Measurements from ENCODE around the gene PUS3.

DNA sequence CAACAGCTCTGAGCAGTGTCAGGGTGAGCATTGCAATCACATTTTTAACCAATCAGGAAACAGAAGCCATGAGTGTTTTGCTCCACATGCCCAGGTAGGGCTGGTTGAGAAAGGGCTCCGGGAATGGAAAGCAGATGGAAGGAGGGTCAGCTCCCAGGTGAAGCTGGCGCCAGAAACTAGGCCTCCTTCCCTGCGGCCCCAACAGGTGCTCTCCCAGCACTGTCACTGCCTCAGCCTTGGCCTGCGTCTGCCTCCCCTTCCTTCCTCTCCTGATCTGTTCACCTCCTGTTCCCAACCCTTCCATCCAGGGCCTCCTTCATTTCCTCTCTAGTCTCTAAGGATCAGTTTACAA is 38.2 kb upstream of the PUS3 start:
- TF ChIP-seq GRHL2 (CRISPR knock-in tag; IDR thresholded peaks at IDR 0.05; ENCODE audit: insufficient replicate concordance, severe bottlenecking) (no peak), ARID4B (CRISPR knock-in tag; IDR thresholded peaks at IDR 0.05; ENCODE audit: borderline replicate concordance) (no peak), SMAD3 (CRISPR knock-in tag; IDR thresholded peaks at IDR 0.05; ENCODE audit: borderline replicate concordance) (no peak), NFATC4 (CRISPR knock-in tag; IDR thresholded peaks at IDR 0.05) (no peak), ATF6 (CRISPR knock-in tag; IDR thresholded peaks at IDR 0.05) (no peak), ZBTB21 (CRISPR knock-in tag; IDR thresholded peaks at IDR 0.05; ENCODE audit: borderline replicate concordance) (no peak), ZMAT4 (CRISPR knock-in tag; IDR thresholded peaks at IDR 0.05) (no peak), ZNF317 (CRISPR knock-in tag; IDR thresholded peaks at IDR 0.05; ENCODE audit: borderline replicate concordance, low read depth) (no peak), USF1 (CRISPR knock-in tag; IDR thresholded peaks at IDR 0.05) (no peak)
- TF ChIP-seq, protein P1, sequence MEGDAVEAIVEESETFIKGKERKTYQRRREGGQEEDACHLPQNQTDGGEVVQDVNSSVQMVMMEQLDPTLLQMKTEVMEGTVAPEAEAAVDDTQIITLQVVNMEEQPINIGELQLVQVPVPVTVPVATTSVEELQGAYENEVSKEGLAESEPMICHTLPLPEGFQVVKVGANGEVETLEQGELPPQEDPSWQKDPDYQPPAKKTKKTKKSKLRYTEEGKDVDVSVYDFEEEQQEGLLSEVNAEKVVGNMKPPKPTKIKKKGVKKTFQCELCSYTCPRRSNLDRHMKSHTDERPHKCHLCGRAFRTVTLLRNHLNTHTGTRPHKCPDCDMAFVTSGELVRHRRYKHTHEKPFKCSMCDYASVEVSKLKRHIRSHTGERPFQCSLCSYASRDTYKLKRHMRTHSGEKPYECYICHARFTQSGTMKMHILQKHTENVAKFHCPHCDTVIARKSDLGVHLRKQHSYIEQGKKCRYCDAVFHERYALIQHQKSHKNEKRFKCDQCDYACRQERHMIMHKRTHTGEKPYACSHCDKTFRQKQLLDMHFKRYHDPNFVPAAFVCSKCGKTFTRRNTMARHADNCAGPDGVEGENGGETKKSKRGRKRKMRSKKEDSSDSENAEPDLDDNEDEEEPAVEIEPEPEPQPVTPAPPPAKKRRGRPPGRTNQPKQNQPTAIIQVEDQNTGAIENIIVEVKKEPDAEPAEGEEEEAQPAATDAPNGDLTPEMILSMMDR (IDR thresholded peaks at IDR 0.05) = no peak
- TF ChIP-seq, protein P2, sequence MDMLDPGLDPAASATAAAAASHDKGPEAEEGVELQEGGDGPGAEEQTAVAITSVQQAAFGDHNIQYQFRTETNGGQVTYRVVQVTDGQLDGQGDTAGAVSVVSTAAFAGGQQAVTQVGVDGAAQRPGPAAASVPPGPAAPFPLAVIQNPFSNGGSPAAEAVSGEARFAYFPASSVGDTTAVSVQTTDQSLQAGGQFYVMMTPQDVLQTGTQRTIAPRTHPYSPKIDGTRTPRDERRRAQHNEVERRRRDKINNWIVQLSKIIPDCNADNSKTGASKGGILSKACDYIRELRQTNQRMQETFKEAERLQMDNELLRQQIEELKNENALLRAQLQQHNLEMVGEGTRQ (CRISPR knock-in tag; IDR thresholded peaks at IDR 0.05) = no peak
- TF ChIP-seq, protein P3, sequence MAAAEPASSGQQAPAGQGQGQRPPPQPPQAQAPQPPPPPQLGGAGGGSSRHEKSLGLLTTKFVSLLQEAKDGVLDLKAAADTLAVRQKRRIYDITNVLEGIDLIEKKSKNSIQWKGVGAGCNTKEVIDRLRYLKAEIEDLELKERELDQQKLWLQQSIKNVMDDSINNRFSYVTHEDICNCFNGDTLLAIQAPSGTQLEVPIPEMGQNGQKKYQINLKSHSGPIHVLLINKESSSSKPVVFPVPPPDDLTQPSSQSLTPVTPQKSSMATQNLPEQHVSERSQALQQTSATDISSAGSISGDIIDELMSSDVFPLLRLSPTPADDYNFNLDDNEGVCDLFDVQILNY (CRISPR knock-in tag; IDR thresholded peaks at IDR 0.05) = no peak
